HG02798 (cell line): ENCODE measurements around the gene YPEL1.

Source experiments
- ATAC-seq: cut with Tn5 transposase; IDR thresholded peaks from one replicate; pipeline ENCODE4 v1.9.1; 2021; ENCODE audit warnings: mild to moderate bottlenecking; ENCODE audit not compliant: unreplicated experiment, poor library complexity

The YPEL1 gene

GRCh38 chr22:21663738-21664137 is 71.9 kb downstream of the YPEL1 start:
- ATAC-seq, result no peak

GRCh38 chr22:21661991-21662390 is 73.6 kb downstream of the YPEL1 start:
- ATAC-seq, result no peak

GRCh38 chr22:21660904-21661303 is 74.7 kb downstream of the YPEL1 start:
- ATAC-seq, result no peak

GRCh38 chr22:21659864-21660525 is 75.6 kb downstream of the YPEL1 start:
- no peak for ATAC-seq

GRCh38 chr22:21657360-21658032 is 78.1 kb downstream of the YPEL1 start:
- peak; percentile 79 for ATAC-seq

GRCh38 chr22:21657020-21657359 is 78.6 kb downstream of the YPEL1 start:
- no peak for ATAC-seq

GRCh38 chr22:21652547-21653545 is 82.7 kb downstream of the YPEL1 start:
- ATAC-seq, result no peak

- ATAC-seq, result peak; percentile 94
These were observed 83.5 kb downstream of the YPEL1 start for GRCh38 chr22:21652010-21652546.

- ATAC-seq, result peak; percentile 28
These were observed 84.0 kb downstream of the YPEL1 start for GRCh38 chr22:21651521-21652009.

- ATAC-seq, result no peak
These were observed 84.6 kb downstream of the YPEL1 start for GRCh38 chr22:21650823-21651520.

GRCh38 chr22:21650280-21650679 is 85.3 kb downstream of the YPEL1 start:
- ATAC-seq, result no peak
